Medulla oblongata (tissue), 1 donor: Measurements from ENCODE around the gene SLC34A1.
"Not testable (repeated sequence)": the region's sequence is repeated elsewhere in the genome, so short reads cannot be mapped to it uniquely, and the experiment has no call there.

Source experiments
- DNase-seq: peaks from one replicate; pipeline ENCODE4 v3.0.0-alpha.2; 2015; ENCODE audit errors: extremely low spot score

The SLC34A1 gene

GRCh38 chr5:177410575-177410974 is 26.3 kb downstream of the SLC34A1 start:
- no peak for DNase-seq

- DNase-seq: no peak
Observed at GRCh38 chr5:177412603-177413233, 28.5 kb downstream of the SLC34A1 start.

GRCh38 chr5:177414481-177414880 is 30.2 kb downstream of the SLC34A1 start:
- DNase-seq: no peak

- DNase-seq: not testable (repeated sequence)
Observed at GRCh38 chr5:177417081-177417480, 32.8 kb downstream of the SLC34A1 start.

GRCh38 chr5:177419046-177419445 is 34.8 kb downstream of the SLC34A1 start:
- DNase-seq: no peak

GRCh38 chr5:177420472-177420871 is 36.2 kb downstream of the SLC34A1 start:
- DNase-seq: not testable (repeated sequence)

- no peak for DNase-seq
Observed at GRCh38 chr5:177421062-177421798, 37.0 kb downstream of the SLC34A1 start.

GRCh38 chr5:177423671-177424070 is 39.4 kb downstream of the SLC34A1 start:
- DNase-seq: no peak

GRCh38 chr5:177425196-177425800 is 41.1 kb downstream of the SLC34A1 start:
- DNase-seq: peak; percentile 36

- DNase-seq: peak; percentile 100
Observed at GRCh38 chr5:177425801-177426565, 41.7 kb downstream of the SLC34A1 start.

GRCh38 chr5:177426566-177427210 is 42.5 kb downstream of the SLC34A1 start, which contains the start of gene GRK6:
TSS of gene GRK6 (plus strand) at chr5:177426676. CDS start at chr5:177426846, 170 bp downstream.
- DNase-seq: no peak

GRCh38 chr5:177427211-177427822 is 43.1 kb downstream of the SLC34A1 start:
- DNase-seq: no peak

- no peak for DNase-seq
Observed at GRCh38 chr5:177427919-177428573, 43.8 kb downstream of the SLC34A1 start.

GRCh38 chr5:177428574-177429217 is 44.5 kb downstream of the SLC34A1 start:
- no peak for DNase-seq

- peak; percentile 68 for DNase-seq
Observed at GRCh38 chr5:177429248-177430040, 45.2 kb downstream of the SLC34A1 start.

GRCh38 chr5:177430140-177430951 is 46.1 kb downstream of the SLC34A1 start:
- DNase-seq: no peak

- no peak for DNase-seq
Observed at GRCh38 chr5:177430972-177431316, 46.7 kb downstream of the SLC34A1 start.

- DNase-seq: no peak
Observed at GRCh38 chr5:177431317-177432142, 47.3 kb downstream of the SLC34A1 start.
